Measurements from ENCODE around the gene KCNE1. TPM values are rescaled to one million over a fixed set of nuclear protein-coding genes. Genes with fewer than 3 reads are reported as not detected.

KCNE1 gene
- total RNA-seq, 2 experiments from 2014 or later = not detected

DNA sequence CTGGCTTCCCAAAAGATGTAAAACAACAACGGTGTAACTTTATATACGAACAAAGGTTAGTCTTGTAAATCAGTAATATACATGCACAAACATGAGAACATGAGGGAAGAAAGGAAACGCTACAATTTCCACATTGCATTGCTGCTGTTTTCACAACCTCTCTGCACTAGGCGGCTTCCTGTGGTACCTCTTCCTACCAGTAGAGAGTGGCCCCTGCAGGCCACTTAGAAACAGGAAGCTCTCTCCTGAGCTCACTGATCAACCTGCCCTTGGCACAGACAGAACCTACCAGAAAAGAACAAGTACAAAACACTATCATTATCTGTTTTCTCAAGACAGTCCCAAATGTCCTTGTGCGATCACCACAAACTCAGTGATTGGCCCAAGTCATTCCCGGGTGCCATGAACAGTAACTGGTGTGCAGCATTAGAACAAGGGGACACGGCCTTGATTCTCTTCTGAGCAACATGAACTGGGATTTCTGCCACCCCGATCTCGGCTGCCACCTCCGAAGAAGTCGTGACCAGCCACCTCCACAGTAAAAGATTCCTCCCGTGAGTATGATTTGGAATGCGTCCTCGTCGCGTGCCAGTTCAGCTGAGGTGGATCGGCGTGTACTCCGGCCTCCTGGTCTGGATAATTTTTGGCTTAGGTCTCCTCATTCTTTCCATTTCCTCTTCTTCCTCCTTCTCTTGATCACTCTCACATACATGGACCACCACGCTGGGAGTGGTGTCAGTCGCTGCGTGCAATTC lies 5.7 kb upstream of the KCNE1 start:
- H3K4me1 Mint-ChIP-seq (ENCODE audit: low read depth) = peaks cover 21% of the 10 kb centered on the region
- intact Hi-C loops (cut with micrococcal nuclease) = no loop called here
- H3K27me3 Mint-ChIP-seq = no peaks in the 10 kb centered on the region
- POLR2A ChIA-PET = interaction anchor here (1.4 kb wide), 1 partner anchor 9 kb away, joined by 3 read pairs; no protein-coding TSS in a partner anchor
- H3K36me3 Mint-ChIP-seq (ENCODE audit: low read depth) = peaks cover 9% of the 10 kb centered on the region
- DNase-seq (peak; percentile 57), ATAC-seq (peak; percentile 88)
- TF ChIP-seq, protein P1, sequence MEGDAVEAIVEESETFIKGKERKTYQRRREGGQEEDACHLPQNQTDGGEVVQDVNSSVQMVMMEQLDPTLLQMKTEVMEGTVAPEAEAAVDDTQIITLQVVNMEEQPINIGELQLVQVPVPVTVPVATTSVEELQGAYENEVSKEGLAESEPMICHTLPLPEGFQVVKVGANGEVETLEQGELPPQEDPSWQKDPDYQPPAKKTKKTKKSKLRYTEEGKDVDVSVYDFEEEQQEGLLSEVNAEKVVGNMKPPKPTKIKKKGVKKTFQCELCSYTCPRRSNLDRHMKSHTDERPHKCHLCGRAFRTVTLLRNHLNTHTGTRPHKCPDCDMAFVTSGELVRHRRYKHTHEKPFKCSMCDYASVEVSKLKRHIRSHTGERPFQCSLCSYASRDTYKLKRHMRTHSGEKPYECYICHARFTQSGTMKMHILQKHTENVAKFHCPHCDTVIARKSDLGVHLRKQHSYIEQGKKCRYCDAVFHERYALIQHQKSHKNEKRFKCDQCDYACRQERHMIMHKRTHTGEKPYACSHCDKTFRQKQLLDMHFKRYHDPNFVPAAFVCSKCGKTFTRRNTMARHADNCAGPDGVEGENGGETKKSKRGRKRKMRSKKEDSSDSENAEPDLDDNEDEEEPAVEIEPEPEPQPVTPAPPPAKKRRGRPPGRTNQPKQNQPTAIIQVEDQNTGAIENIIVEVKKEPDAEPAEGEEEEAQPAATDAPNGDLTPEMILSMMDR (IDR thresholded peaks at IDR 0.05) = peak; percentile 17
- H3K27ac Mint-ChIP-seq = no peak overlapping the region
- CTCF ChIA-PET = interaction anchor here (1.0 to 1.7 kb wide), 4 partner anchors 85 to 155 kb away, joined by 4 to 7 read pairs (median 4); no protein-coding TSS in a partner anchor
- no peak overlapping the region for H3K4me3 Mint-ChIP-seq
- H3K9me3 Mint-ChIP-seq = no peaks in the 10 kb centered on the region

DNA sequence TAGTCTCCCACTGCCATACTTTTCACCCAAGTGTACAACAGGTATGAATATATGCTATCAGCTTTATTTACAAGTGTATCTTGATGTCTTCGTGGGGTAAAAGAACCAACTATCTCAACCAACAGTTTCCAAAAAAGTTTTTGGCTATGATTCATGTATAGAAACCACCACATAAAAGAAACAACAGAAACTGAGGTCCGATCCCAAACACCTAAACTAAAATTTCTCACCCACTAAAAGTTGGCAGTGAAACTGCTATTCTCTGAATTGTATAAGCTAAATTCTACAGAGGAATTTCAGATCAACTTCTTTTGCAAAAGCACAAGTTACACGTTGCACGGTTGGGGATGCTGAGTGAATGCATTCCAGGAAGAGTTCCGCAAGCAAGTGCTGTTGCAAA lies 5.0 kb upstream of the KCNE1 start:
- no peaks in the 10 kb centered on the region for H3K9me3 Mint-ChIP-seq
- CTCF ChIA-PET = interaction anchor here (1.0 to 1.7 kb wide), 4 partner anchors 86 to 155 kb away, joined by 4 to 7 read pairs (median 4); no protein-coding TSS in a partner anchor
- peak; percentile 55 for ATAC-seq
- peaks cover 9% of the 10 kb centered on the region for H3K36me3 Mint-ChIP-seq (ENCODE audit: low read depth)
- intact Hi-C loops (cut with micrococcal nuclease) = no loop called here
- TF ChIP-seq, protein P1 (IDR thresholded peaks at IDR 0.05) = no peak
- no peaks in the 10 kb centered on the region for H3K27me3 Mint-ChIP-seq
- POLR2A ChIA-PET = interaction anchor here (1.4 kb wide), 1 partner anchor 9 kb away, joined by 3 read pairs; no protein-coding TSS in a partner anchor
- no peak overlapping the region for H3K4me3 Mint-ChIP-seq
- peaks cover 19% of the 10 kb centered on the region for H3K4me1 Mint-ChIP-seq (ENCODE audit: low read depth)
- no peak for DNase-seq
- H3K27ac Mint-ChIP-seq = no peak overlapping the region

DNA sequence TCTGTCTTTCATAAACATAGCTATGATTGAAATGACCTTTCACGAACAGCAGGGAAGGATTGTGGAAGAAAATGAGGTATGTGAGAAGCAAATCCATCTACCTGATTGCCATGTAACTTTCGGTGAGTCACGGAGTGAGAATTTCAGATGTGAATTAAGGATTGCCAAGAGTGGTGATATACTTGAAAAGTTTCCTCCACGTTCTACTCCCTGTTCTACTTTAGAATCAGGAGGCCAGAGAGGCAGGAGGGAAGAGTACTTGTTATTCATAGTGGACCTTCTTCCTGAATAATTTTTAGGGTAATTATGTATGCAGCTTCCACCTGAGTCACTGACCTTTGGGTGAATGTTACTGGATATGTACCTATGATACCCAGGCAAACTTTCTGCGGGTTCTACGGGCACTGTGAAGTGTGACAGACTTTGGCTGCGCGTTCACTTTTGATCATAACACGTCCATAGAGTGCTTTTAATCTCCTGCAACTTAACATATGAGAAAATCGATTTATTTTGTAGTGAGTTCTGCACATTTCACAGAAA lies 2.6 kb upstream of the KCNE1 start:
- intact Hi-C loops (cut with micrococcal nuclease) = no loop called here
- no peak overlapping the region for H3K27ac Mint-ChIP-seq
- no peak overlapping the region for H3K4me3 Mint-ChIP-seq
- peaks cover 7% of the 10 kb centered on the region for H3K36me3 Mint-ChIP-seq (ENCODE audit: low read depth)
- ATAC-seq = no peak
- peaks cover 2% of the 10 kb centered on the region for H3K27me3 Mint-ChIP-seq
- TF ChIP-seq, protein P1 (IDR thresholded peaks at IDR 0.05) = no peak
- POLR2A ChIA-PET = interaction anchor here (0.6 kb wide), 1 partner anchor 108 kb away, joined by 3 read pairs; no protein-coding TSS in a partner anchor
- peaks cover 18% of the 10 kb centered on the region for H3K4me1 Mint-ChIP-seq (ENCODE audit: low read depth)
- no peak for DNase-seq
- CTCF ChIA-PET = interaction anchor here (1.4 kb wide), 1 partner anchor 88 kb away, joined by 5 read pairs; no protein-coding TSS in a partner anchor
- no peaks in the 10 kb centered on the region for H3K9me3 Mint-ChIP-seq

DNA sequence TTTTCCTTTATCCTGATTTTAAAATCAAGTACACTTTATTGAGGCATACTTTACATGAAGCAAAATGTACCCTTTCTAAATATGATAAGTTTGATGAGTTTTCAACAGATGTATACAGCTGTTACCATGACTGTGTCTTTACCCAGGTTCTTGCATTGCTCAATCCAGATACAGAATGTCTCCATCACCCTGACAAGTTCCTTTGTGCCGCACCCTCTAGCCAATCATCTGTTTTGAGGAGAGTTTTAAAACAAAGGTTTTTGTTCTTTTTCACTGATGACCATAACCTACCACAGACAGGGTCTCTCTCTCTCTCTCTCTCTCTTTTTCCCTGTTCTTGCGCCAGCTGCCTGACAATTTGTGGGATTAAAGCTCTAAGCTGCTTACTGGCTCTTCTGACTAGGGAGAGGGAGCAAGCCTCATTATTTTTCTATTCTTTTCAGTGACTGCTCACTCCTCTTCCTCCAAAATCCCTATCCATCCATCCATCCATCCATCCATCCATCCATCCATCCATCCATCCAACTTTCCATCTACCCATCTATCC lies 1.2 kb upstream of the KCNE1 start:
- Mint-ChIP-seq H3K36me3 (ENCODE audit: low read depth) (peaks cover 7% of the 10 kb centered on the region), H3K27me3 (peaks cover 2% of the 10 kb centered on the region), H3K4me3 (no peak overlapping the region), H3K4me1 (ENCODE audit: low read depth) (peaks cover 17% of the 10 kb centered on the region), H3K9me3 (no peaks in the 10 kb centered on the region), H3K27ac (no peak overlapping the region)
- ChIA-PET CTCF (no interaction called here), POLR2A (no interaction called here)
- ATAC-seq (no peak), DNase-seq (no peak)
- TF ChIP-seq, protein P1 (IDR thresholded peaks at IDR 0.05) = no peak
- intact Hi-C loops (cut with micrococcal nuclease) = no loop called here

Data from activated CD8-positive, alpha-beta T cell treated with anti-CD3 and anti-CD28 coated beads for 36 hours (primary cell).